ENCODE data around the gene CRYBG1.

CRYBG1 gene

GRCh38 chr6:106359959-106360409 is 533 bp upstream of the CRYBG1 start:
- DNase-seq (ENCODE audit: low read depth), result no peak
- TF ChIP-seq CTCF (conservative IDR thresholded peaks at IDR 0.05; ENCODE audit: low read length), result no peak
- H3K4me3 ChIP-seq (ENCODE audit: low read length), result peak overlapping the region; percentile 29

- TF ChIP-seq CTCF (conservative IDR thresholded peaks at IDR 0.05; ENCODE audit: low read length), result no peak
- DNase-seq (ENCODE audit: low read depth), result no peak
- H3K4me3 ChIP-seq (ENCODE audit: low read length), result peak overlapping the region; percentile 33
These were observed 493 bp downstream of the CRYBG1 start for GRCh38 chr6:106360989-106361430.

GRCh38 chr6:106363401-106364138 is 3.1 kb downstream of the CRYBG1 start:
- peak; percentile 17 for DNase-seq (ENCODE audit: low read depth)
- H3K4me3 ChIP-seq (ENCODE audit: low read length), result no peak overlapping the region
- TF ChIP-seq CTCF (conservative IDR thresholded peaks at IDR 0.05; ENCODE audit: low read length), result no peak

- no peak for TF ChIP-seq CTCF (conservative IDR thresholded peaks at IDR 0.05; ENCODE audit: low read length)
- no peak overlapping the region for H3K4me3 ChIP-seq (ENCODE audit: low read length)
- DNase-seq (ENCODE audit: low read depth), result no peak
These were observed 9.2 kb downstream of the CRYBG1 start for GRCh38 chr6:106369739-106370138.

- DNase-seq (ENCODE audit: low read depth), result no peak
- no peak for TF ChIP-seq CTCF (conservative IDR thresholded peaks at IDR 0.05; ENCODE audit: low read length)
- no peak overlapping the region for H3K4me3 ChIP-seq (ENCODE audit: low read length)
These were observed 10.1 kb downstream of the CRYBG1 start for GRCh38 chr6:106370639-106371038.

- TF ChIP-seq CTCF (conservative IDR thresholded peaks at IDR 0.05; ENCODE audit: low read length), result no peak
- no peak for DNase-seq (ENCODE audit: low read depth)
- no peak overlapping the region for H3K4me3 ChIP-seq (ENCODE audit: low read length)
These were observed 12.5 kb downstream of the CRYBG1 start for GRCh38 chr6:106372838-106373501.
